Measurements from ENCODE around the gene HPCAL4.

HPCAL4 gene

GRCh38 chr1:39701049-39701439, 9.8 kb upstream of the HPCAL4 start:
- DNase-seq (ENCODE audit: low read depth in 3 of 3): no peak

GRCh38 chr1:39700348-39700747, 9.1 kb upstream of the HPCAL4 start:
- DNase-seq (ENCODE audit: low read depth in 3 of 3): no peak

DNA sequence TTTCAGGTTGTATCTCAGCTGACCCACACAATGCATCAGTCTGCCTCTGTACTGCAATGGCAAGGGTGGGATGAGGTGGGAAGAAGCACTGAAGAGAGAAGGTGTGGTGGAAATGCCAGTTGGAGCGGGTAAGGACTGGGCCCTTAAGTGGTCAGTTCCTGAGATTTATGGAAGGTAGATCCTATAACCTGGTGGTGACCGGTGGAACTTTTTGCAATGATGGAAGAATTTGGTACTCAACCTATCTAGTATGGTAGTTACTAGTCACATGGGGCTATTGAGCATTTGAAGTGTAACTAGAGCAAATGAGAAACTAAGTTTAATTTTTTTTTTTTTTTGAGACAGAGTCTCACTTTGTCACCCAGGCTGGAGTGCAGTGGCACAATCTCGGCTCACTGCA, 8.2 kb upstream of the HPCAL4 start:
- DNase-seq (ENCODE audit: low read depth in 3 of 3): no peak

DNA sequence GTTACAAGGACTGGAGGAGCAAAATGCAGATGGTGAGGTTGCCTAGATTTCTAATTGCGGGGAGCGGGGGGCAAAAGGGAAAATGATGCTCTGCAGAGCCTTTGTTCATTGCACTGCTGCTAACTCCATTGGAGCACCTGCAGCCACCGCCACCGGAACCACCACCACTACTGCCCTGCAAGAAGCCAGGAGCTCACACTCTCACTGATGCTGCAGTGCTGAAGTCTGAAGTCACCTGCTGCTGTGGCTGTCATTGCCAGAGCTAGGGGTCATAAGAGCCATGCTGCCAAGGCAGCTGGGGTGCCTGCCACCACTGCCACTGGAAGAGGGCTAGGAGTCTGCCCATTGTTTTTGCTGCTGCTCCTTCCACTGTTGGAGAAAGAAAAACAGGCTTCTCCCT, 7.3 kb upstream of the HPCAL4 start:
- DNase-seq (ENCODE audit: low read depth in 3 of 3): no peak

GRCh38 chr1:39696448-39696847, 5.2 kb upstream of the HPCAL4 start:
- DNase-seq (ENCODE audit: low read depth in 3 of 3): no peak

DNA sequence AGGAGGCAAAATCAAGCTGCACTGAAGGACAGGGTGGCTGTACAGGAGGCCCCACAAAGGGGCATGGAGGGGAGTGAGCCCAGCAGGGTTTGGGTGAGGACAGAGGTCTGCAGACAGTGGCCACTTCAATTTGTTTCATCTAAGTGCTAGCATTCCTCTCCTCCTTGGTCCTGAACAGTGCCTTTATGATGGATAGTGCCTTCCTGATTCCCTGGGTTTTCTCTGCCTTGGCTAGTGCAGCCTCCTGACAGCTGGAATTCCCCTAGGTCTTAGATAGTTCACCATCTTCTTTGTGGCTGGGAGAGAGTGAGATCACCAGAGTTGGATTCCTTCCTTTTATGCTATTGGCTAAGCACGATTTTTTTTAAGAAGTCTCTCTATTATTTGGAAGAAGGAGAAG, 3.8 kb upstream of the HPCAL4 start:
- no peak for DNase-seq (ENCODE audit: low read depth in 3 of 3)

- no peak for DNase-seq (ENCODE audit: low read depth in 3 of 3)
Measured at GRCh38 chr1:39694026-39694425, 2.8 kb upstream of the HPCAL4 start.

- no peak for DNase-seq (ENCODE audit: low read depth in 3 of 3)
Measured at GRCh38 chr1:39692152-39693074, 1.2 kb upstream of the HPCAL4 start.

GRCh38 chr1:39690794-39691382, 345 bp downstream of the HPCAL4 start:
- no peak for DNase-seq (ENCODE audit: low read depth in 3 of 3)

DNA sequence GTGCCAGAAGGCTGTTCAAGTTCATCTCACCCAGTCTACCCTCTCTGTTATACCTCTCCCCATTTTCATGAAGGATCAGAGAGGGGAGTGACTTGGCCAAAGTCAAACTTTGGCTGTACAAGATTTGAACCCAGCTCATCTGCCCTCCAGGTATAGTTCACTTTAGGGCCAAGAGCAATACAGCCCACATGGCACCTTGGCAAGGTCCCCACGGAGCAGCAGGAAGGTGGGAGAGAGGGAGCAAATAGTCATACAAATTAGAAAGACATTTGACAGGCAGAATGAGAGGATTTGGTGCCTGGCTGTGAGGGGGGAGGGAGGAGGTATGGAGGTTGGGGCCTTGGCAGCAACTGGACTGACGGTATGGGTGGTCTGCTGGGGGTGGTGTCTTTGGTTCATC, 1.0 kb downstream of the HPCAL4 start:
- DNase-seq (ENCODE audit: low read depth in 3 of 3): no peak

DNA sequence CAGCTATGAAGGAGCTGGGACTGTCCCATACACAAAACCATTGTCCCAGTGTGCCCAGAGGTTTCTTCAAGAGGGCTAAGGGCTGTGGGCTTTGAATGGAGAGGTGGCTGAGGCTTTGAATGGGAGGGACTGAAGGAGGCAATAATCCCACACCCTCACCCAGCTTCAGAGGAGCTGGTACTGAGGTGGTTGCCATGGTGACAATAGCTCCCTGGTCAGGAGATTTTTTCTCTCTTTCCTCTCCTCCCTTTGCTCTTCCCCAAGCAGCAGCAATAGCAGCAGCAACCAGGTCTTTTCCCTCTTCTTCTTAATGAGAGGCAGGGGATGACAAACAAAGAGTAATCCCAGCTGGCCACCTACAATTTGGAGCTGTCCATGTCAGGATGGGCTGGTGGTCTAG, 1.6 kb downstream of the HPCAL4 start:
- DNase-seq (ENCODE audit: low read depth in 3 of 3): no peak

- no peak for DNase-seq (ENCODE audit: low read depth in 3 of 3)
Measured at GRCh38 chr1:39689214-39689613, 2.0 kb downstream of the HPCAL4 start.

- DNase-seq (ENCODE audit: low read depth in 3 of 3): no peak
Measured at GRCh38 chr1:39688706-39689105, 2.5 kb downstream of the HPCAL4 start.

DNA sequence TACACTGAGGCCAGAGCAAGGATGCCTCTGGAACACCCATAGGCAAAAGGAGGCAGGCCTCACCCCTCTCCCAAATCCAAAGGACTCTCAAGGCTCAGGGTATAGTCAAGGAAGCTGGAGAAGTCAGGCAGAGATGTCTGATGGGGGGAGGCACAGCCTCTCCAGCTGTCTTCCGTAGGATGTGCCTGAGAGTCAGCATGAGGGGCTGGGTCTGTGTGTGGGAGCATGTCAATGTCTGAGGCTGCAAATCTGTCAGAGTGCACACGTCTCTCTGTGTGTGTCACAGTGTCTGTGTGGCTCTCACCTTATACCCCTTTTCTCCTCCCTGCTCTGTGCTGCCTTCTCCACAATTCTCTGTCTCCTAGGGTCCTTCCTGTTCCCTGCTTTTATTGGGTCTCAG, 4.0 kb downstream of the HPCAL4 start:
- DNase-seq (ENCODE audit: low read depth in 3 of 3): no peak

GRCh38 chr1:39685071-39685470, 6.2 kb downstream of the HPCAL4 start:
- DNase-seq (ENCODE audit: low read depth in 3 of 3): no peak

DNA sequence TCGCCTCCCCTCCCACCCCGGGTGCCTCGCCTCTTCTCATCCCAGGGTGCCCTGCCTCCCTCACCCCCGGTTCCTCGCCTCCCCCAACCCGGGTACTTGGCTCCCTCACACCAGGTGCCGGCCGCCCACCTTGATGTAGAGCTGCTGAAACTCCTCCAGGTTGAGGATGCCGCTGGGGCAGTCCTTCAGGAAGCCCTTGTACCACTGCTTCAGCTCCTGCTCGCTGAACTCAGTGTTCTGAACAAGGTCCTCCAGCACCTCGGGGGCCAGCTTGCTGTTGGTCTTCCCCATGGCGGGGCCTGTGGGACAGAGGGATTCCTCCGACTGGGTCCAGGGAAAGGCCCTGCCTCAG, 6.9 kb downstream of the HPCAL4 start:
- no peak for DNase-seq (ENCODE audit: low read depth in 3 of 3)

- DNase-seq (ENCODE audit: low read depth in 3 of 3): no peak
Measured at GRCh38 chr1:39683591-39684312, 7.5 kb downstream of the HPCAL4 start.

DNA sequence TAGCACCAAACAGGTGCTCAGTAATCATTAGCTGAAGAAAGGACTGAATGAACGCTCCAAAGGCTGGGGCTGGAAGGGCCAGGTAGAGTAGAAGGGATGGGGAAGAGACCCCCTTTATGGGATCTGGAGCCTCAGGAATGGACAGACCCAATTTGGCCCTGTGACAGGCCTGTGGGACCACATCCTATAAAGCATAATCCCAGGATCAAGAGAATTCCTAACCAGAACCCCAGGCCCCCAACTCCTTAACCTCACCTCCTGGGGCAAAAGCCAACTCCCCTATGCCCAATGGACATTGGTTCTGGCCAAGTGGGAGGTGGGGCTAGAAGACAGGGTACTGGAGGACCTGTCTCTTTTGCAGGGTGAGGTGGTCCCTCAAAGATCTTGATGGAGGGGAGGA, 9.2 kb downstream of the HPCAL4 start:
- no peak for DNase-seq (ENCODE audit: low read depth in 3 of 3)

GRCh38 chr1:39681294-39681693, 9.9 kb downstream of the HPCAL4 start:
- DNase-seq (ENCODE audit: low read depth in 3 of 3): no peak

DNA sequence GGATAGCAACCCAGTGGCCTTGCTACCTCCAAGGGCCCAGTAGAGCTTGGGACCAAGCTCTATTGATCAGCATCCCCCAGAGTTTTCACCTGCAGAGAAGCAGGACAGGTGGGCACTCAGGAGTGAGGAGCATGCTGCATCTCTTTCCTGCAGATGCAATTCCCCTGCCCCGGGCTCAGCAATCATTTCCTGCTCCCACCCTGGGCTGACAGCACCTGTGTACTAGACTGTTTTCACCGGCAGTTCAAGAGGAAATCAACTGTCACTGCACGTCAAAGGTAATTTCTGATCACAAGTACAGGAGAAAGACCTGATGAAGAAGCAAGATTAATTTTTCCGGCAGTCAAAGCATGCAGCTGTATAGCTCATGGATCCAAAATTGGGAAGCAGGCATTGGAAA, 10.5 kb downstream of the HPCAL4 start:
- DNase-seq (ENCODE audit: low read depth in 3 of 3): no peak

DNA sequence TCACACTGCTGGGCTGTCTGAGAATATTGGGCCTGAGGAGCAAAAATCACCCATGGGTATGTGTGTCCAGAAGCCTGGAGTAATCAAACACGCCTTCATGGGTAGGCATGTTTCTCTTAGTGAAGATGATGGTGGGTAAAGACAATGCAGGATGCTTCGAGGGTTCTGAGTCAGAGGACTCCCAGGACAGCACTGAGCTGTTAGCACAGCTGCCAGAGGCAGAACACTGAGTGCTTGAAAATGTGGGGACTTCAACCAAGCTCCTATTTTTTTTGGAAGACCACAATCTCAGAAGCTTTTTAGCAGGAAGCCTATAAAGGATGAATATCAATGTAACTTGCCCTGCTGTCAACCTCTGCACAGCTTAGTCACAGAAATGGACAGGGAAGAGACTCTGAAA, 11.4 kb downstream of the HPCAL4 start:
- DNase-seq (ENCODE audit: low read depth in 3 of 3): no peak

DNA sequence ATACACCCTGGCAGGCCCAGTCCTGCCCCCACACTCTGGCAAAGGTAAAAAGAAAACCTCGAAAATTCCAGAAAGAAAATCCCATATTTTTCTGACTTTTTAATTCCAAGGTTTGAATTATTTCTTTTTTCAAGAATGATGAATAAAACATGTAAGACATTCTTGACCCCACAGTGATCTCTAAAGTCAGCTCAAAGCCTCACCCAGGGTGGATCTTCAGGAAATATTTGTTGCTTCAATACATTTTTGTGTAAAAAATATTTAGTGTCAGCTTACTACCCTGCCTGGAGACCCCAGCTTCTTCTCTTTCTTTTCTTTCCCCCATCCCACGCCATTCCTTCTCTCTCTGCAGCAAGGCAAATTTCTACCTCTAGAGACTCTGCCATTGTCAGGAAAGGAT, 12.3 kb downstream of the HPCAL4 start:
- DNase-seq (ENCODE audit: low read depth in 3 of 3): no peak

DNA sequence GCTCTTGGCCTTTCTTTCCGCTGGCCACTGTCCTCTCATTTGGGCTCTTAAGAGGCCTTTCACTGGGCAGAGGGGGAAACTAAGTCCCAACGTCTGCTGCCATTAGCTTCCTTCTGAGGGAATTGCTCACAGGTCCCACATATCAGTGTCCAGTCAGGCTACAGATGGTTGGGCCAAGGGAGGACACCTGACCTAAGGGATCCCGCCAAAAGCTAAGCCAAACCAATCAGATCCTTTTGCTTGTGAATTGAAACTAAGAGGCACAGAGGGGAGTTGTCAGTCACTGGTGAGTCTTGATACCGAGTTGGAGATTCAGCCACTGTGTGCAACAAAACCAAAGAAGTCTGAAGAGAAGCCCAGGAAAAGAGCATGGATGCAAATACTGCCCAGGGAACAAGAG, 13.6 kb downstream of the HPCAL4 start:
- no peak for DNase-seq (ENCODE audit: low read depth in 3 of 3)

Measured in stimulated activated CD4-positive, alpha-beta T cell treated with anti-CD3 and anti-CD28 coated beads, TNF-alpha, amount 100 ng/mL, for 24 hours (primary cell).